Heart right ventricle (tissue), 16 donors: ENCODE data around the gene DRG1. TPM values are rescaled to one million over a fixed set of nuclear protein-coding genes. Genes with fewer than 3 reads are reported as not detected.
"Not testable (repeated sequence)": the region's sequence is repeated elsewhere in the genome, so short reads cannot be mapped to it uniquely, and the experiment has no call there.

Experiments used
- ATAC-seq, 8 donors: fragments of 200-7000 bp; cut with Tn5 transposase; one replicate each; pipeline ENCODE4 v1.9.1; 2020; ENCODE audit warnings: mild to moderate bottlenecking in 8 of 8, moderate library complexity in 8 of 8, moderate number of reproducible peaks in 1 of 8
- DNase-seq, 2 donors: peaks; one replicate each; pipeline ENCODE4 v3.0.0-alpha.2; 2020
- H3K27ac ChIP-seq, 10 donors: fragments of 200-600 bp; sonication (generic) in 2 of 10; one replicate each; pipeline versions ENCODE4 v1.5.0 to v1.8.0; 2020 to 2022; ENCODE audit warnings: mild to moderate bottlenecking in 3 of 10
- H3K27me3 ChIP-seq, 7 donors: fragments of 200-600 bp; one replicate each; pipeline ENCODE4 v1.8.0; 2021 to 2022; ENCODE audit warnings: mild to moderate bottlenecking in 2 of 7
- H3K36me3 ChIP-seq, 9 donors: fragments of 200-600 bp; sonication (generic) in 1 of 9; one replicate each; pipeline versions ENCODE4 v1.5.0 to v1.8.0; 2020 to 2022; ENCODE audit warnings: mild to moderate bottlenecking in 2 of 9
- H3K4me1 ChIP-seq, 9 donors: fragments of 200-600 bp; sonication (generic) in 1 of 9; one replicate each; pipeline versions ENCODE4 v1.5.0 to v1.8.0; 2020 to 2022; ENCODE audit warnings: mild to moderate bottlenecking in 4 of 9
- H3K4me3 ChIP-seq, 10 donors: fragments of 200-600 bp; sonication (generic) in 2 of 10; one replicate each; pipeline versions ENCODE4 v1.5.0 to v1.8.0; 2020 to 2022; ENCODE audit warnings: mild to moderate bottlenecking in 7 of 10, moderate library complexity in 2 of 10
- H3K9me3 ChIP-seq, 11 donors: fragments of 200-600 bp in 10 of 11; sonication (generic) in 2 of 11; one replicate each; pipeline versions ENCODE4 v1.5.0 to v1.8.0; 2013 to 2022; ENCODE audit warnings: mild to moderate bottlenecking in 2 of 11, control low read depth in 1 of 11, moderate library complexity in 1 of 11
- CTCF ChIP-seq, 9 donors: fragments of 200-600 bp; sonication (generic) in 2 of 9; IDR thresholded peaks; one replicate each; pipeline versions ENCODE4 v1.5.0 to v1.8.0; 2021 to 2022; ENCODE audit warnings: antibody characterized with exemption in 9 of 9, mild to moderate bottlenecking in 5 of 9, moderate library complexity in 1 of 9
- WGBS, 2 donors: extraction: QIAGEN DNeasy Blood & Tissue Kit; methylation state at CpG; one replicate each; pipeline ENCODE4 v1.1.7; 2013; ENCODE audit warnings: inconsistent platforms in 1 of 2; 5-methylcytosine and 5-hydroxymethylcytosine counted together
- intact Hi-C, 10 donors: fragments of 100-400 bp; cut with DNase I; formaldehyde crosslinking; loops; one replicate each; pipeline versions ENCODE4 v1.11.1 to v1.14.2; 2022
- polyA plus RNA-seq, 2 donors: library from polyadenylated mRNA; stranded (reverse); fragments of 200-250 nt; gene quantifications; one replicate each; pipeline ENCODE4 v1.2.3, GENCODE V29; 2013
- total RNA-seq, 10 donors: library from RNA; stranded (reverse); fragmentation: NEBNext Ultra II Directional in 3 of 10; extraction: Animal tissue kit (Norgen Biotek cat#: 25700) in 3 of 10; gene quantifications; one replicate each; pipeline versions ENCODE4 v1.2.1 to v1.2.4, GENCODE V29; 2021 to 2023
- donor health status: Arrhythmogenic right ventricular cardiomyopathy.
- donor health status: ischemic (EF 13 %, LVEDD 7.1; RV severe dilation, severe dysfunction).
- donor health status: healthy with polysubstance abuse.
- donor health status: DM: no; HTN: yes; CAD: no.
- donor health status: DM: no; HTN: no; CAD: no.
- donor health status: ischemic (EF 25% LVEDD 6.9; RV normal size, moderate dysfunction).
- donor health status: ischemic (EF 25% LVEDD 5.7; RV mildly dilated, moderate dysfunction).
- donor health status: healthy.
- donor health status: DM: yes; HTN: yes; CAD: no.
- donor health status: Ischemic cardiomyopathy.
- donor health status: ischemic (EF 35%, LVEDD 5.7; RV mildly dilated, moderate dysfunction).
- donor health status: nonischemic (EF 11% LVEDD 7.7; RV severe dilation, severe dysfunction).
- donor health status: DM: yes; HTN: yes; CAD: no.
- donor health status: PGD.
- donor health status: ischemic (EF 29% LVEDD 5.4; RV normal size, mild dysfunction).
- donor health status: nonischemic (EF 23%, LVEDD 6.1; RV moderate dilation, normal function).

The DRG1 gene
- total and polyA plus RNA-seq, 12 donors, result 50.4 to 76.7 (median 61.2) TPM

- DNase-seq, result no peak
- H3K27ac ChIP-seq, result no peak overlapping the region
- TF ChIP-seq CTCF (IDR thresholded peaks at IDR 0.05), result no peak
- H3K9me3 ChIP-seq, result no peaks in the 10 kb centered on the region
- no peaks in the 10 kb centered on the region for H3K27me3 ChIP-seq
- no peak for ATAC-seq
- peaks cover 0 to 18% (median 0%) of the 10 kb centered on the region in 9 donors for H3K4me1 ChIP-seq
- H3K36me3 ChIP-seq, result peaks cover 0 to 74% (median 6%) of the 10 kb centered on the region in 9 donors
- intact Hi-C loops, result no loop called here
- H3K4me3 ChIP-seq, result no peak overlapping the region
- WGBS, 2 donors, result 95 to 98% methylated on average over 2 of the region's 2 CpGs
These were observed 75.3 kb downstream of the DRG1 start for GRCh38 chr22:31474743-31475142.

- intact Hi-C loops, result no loop called here
These were observed 76.4 kb downstream of the DRG1 start for GRCh38 chr22:31475800-31476199.

GRCh38 chr22:31477329-31477728, 77.9 kb downstream of the DRG1 start:
- peaks cover 0 to 77% (median 6%) of the 10 kb centered on the region in 9 donors for H3K36me3 ChIP-seq
- 95 to 96% methylated on average over 4 of the region's 4 CpGs for WGBS, 2 donors
- no peak for TF ChIP-seq CTCF (IDR thresholded peaks at IDR 0.05)
- no peak overlapping the region for H3K27ac ChIP-seq
- peaks cover 0 to 18% (median under 1%) of the 10 kb centered on the region in 9 donors for H3K4me1 ChIP-seq
- DNase-seq (no peak), ATAC-seq (no peak)
- intact Hi-C loops, result no loop called here
- H3K4me3 ChIP-seq, result no peak overlapping the region
- H3K27me3 ChIP-seq, result no peaks in the 10 kb centered on the region
- no peaks in the 10 kb centered on the region for H3K9me3 ChIP-seq

More at GRCh38 chr22:31475800-31476199, 76.4 kb downstream of the DRG1 start:
- Histone ChIP-seq H3K9me3 (no peaks in the 10 kb centered on the region), H3K36me3 (peaks cover 0 to 74% (median 6%) of the 10 kb centered on the region in 9 donors), H3K4me3 (no peak overlapping the region), H3K27me3 (no peaks in the 10 kb centered on the region), H3K4me1 (peaks cover 0 to 18% (median 0%) of the 10 kb centered on the region in 9 donors), H3K27ac (no peak overlapping the region)
- DNase-seq (no peak), ATAC-seq (no peak)
- 90 to 91% methylated on average over 3 of the region's 3 CpGs for WGBS, 2 donors
- no peak for TF ChIP-seq CTCF (IDR thresholded peaks at IDR 0.05)

GRCh38 chr22:31481129-31481528, 81.7 kb downstream of the DRG1 start:
- H3K27ac ChIP-seq, result no peak overlapping the region
- intact Hi-C loops, result loop anchor here in 1 of 10 donors (10.0 kb wide), 1 partner anchor 136 kb away; the partner anchor contains the start of gene PATZ1
- H3K36me3 ChIP-seq, result peaks cover 0 to 96% (median 6%) of the 10 kb centered on the region in 9 donors
- no peak for ATAC-seq
- H3K4me3 ChIP-seq, result no peak overlapping the region
- TF ChIP-seq CTCF (IDR thresholded peaks at IDR 0.05), result no peak
- no peaks in the 10 kb centered on the region for H3K27me3 ChIP-seq
- WGBS, 2 donors, result 87 to 93% methylated on average over 3 of the region's 3 CpGs
- peaks cover 0 to 8% (median 4%) of the 10 kb centered on the region in 9 donors for H3K4me1 ChIP-seq
- no peaks in the 10 kb centered on the region for H3K9me3 ChIP-seq
- no peak for DNase-seq

GRCh38 chr22:31482470-31482869, 83.1 kb downstream of the DRG1 start:
- not testable (repeated sequence) for H3K27me3 ChIP-seq, H3K9me3 ChIP-seq, ATAC-seq, H3K27ac ChIP-seq, H3K4me3 ChIP-seq, DNase-seq
- H3K36me3 ChIP-seq, result peaks cover 0 to 99% (median 6%) of the 10 kb centered on the region in 9 donors
- intact Hi-C loops, result loop anchor here in 1 of 10 donors (10.0 kb wide), 1 partner anchor 138 kb away; the partner anchor contains the start of gene PATZ1
- H3K4me1 ChIP-seq, result peaks cover 0 to 10% (median 4%) of the 10 kb centered on the region in 9 donors
- WGBS, 2 donors, result 92 to 93% methylated on average over 8 of the region's 8 CpGs
